GM12873 (cell line): ENCODE data around the gene PKN3.

Experiments
- CTCF ChIP-seq: IDR thresholded peaks from 2 replicates; pipeline ENCODE4 v1.5.1; 2012; ENCODE audit warnings: low read depth, mild to moderate bottlenecking, moderate library complexity, low read length, control low read depth; ENCODE audit not compliant: insufficient read depth; ENCODE audit errors: missing control alignments

PKN3 gene

GRCh38 chr9:128765499-128765898 lies 63.2 kb downstream of the PKN3 start:
- no peak for TF ChIP-seq CTCF

GRCh38 chr9:128768606-128769005 lies 66.3 kb downstream of the PKN3 start:
- TF ChIP-seq CTCF = no peak
